Spinal cord (tissue), 10 donors: Measurements from ENCODE around the gene DTHD1. TPM values are rescaled to one million over a fixed set of nuclear protein-coding genes. Genes with fewer than 3 reads are reported as not detected.

Source experiments
- DNase-seq, 6 donors: peaks; one replicate each; pipeline versions ENCODE4 v3.0.0 to v3.0.0-alpha.2; 2013 to 2015; ENCODE audit warnings: low spot score in 6 of 6, low read depth in 4 of 6
- H3K27ac ChIP-seq: one replicate; pipeline ENCODE4 v1.5.1; 2013; ENCODE audit warnings: low read depth, low read length, control low read depth
- H3K27me3 ChIP-seq: one replicate; pipeline ENCODE4 v1.6.1; 2013; ENCODE audit warnings: low read length; ENCODE audit not compliant: control insufficient read depth, insufficient read depth
- H3K36me3 ChIP-seq: one replicate; pipeline ENCODE4 v1.6.1; 2013; ENCODE audit warnings: low read length; ENCODE audit not compliant: control insufficient read depth, insufficient read depth
- H3K4me1 ChIP-seq: one replicate; pipeline ENCODE4 v1.6.1; 2013; ENCODE audit warnings: low read length; ENCODE audit not compliant: control insufficient read depth, insufficient read depth
- H3K4me3 ChIP-seq: one replicate; pipeline ENCODE4 v1.5.1; 2013; ENCODE audit warnings: low read depth, low read length, control low read depth
- H3K9me3 ChIP-seq: one replicate; pipeline ENCODE4 v1.6.1; 2013; ENCODE audit warnings: low read length; ENCODE audit not compliant: control insufficient read depth, insufficient read depth
- WGBS: methylation state at CpG from one replicate; pipeline ENCODE4 v1.1.5; 2013; ENCODE audit warnings: missing lambda C conversion rate; ENCODE audit not compliant: insufficient coverage; 5-methylcytosine and 5-hydroxymethylcytosine counted together
- polyA plus RNA-seq, 2 donors: library from polyadenylated mRNA; unstranded; fragments of 120-200 nt; gene quantifications; one replicate each; pipeline ENCODE4 v1.2.1, GENCODE V29; 2013; ENCODE audit not compliant: insufficient read length in 2 of 2
- total RNA-seq, 2 donors: library from RNA; depleted of rRNA in 1 of 2; stranded (reverse); fragments of 120-200 nt in 1 of 2; fragments of >200 nt in 1 of 2; gene quantifications; one replicate each; pipeline versions ENCODE4 v1.2.3 to v1.2.4, GENCODE V29; 2013 to 2014
- donor health status: healthy.

Gene DTHD1
- total and polyA plus RNA-seq, 4 donors: 5.1 to 13.2 (median 7.7) TPM

DNA sequence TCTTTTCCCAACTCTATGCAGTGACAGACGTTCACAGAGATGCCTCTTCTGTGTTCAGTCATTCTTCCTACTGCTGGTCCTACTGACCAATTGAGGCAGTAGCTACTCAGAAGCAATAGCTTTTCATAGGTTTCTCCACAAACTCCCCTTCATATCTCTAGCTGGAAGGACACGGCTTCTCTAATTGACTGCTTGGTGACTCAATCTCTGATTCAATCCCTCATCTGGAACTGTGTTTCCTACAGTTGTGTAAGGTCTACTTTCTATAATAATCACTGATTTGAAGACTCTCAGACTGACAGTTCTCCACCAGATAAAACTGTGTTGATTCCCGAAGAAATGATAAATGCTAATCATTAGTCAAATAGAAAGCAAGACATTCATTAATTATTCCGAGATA lies 111.5 kb downstream of the DTHD1 start:
- H3K9me3 ChIP-seq: no peaks in the 10 kb centered on the region
- H3K27me3 ChIP-seq: no peaks in the 10 kb centered on the region
- no peaks in the 10 kb centered on the region for H3K4me1 ChIP-seq
- DNase-seq: no peak
- WGBS: 75% methylated on average over 1 of the region's 4 CpGs
- H3K4me3 ChIP-seq: no peak overlapping the region
- H3K36me3 ChIP-seq: no peaks in the 10 kb centered on the region
- no peak overlapping the region for H3K27ac ChIP-seq

Other genes starting within 250 kb of the DTHD1 start
- gene ARAP2, start 37.1 kb upstream of the DTHD1 start, total RNA-seq: 10 to 100 TPM; 28.0 to 95.8 TPM
- 10 to 100 TPM; 15.9 to 22.9 TPM for gene ARAP2, start 37.1 kb upstream of the DTHD1 start, polyA plus RNA-seq